Loucy (cell line): ENCODE measurements around the gene VWA8.

Experiments used
- H2AFZ ChIP-seq: fragments of 200-600 bp; sonication (generic); 2 replicates; pipeline ENCODE4 v1.6.0; 2016; ENCODE audit warnings: antibody characterized with exemption, mild to moderate bottlenecking, low read length, moderate library complexity
- H3F3A ChIP-seq: fragments of 200-600 bp; 2 replicates; pipeline ENCODE4 v1.6.0; 2016; ENCODE audit warnings: antibody characterized with exemption, low read depth, mild to moderate bottlenecking
- H3K27me3 ChIP-seq: fragments of 200-600 bp; sonication (generic); 2 replicates; pipeline ENCODE4 v1.6.1; 2014; ENCODE audit warnings: low read length, mild to moderate bottlenecking; ENCODE audit not compliant: insufficient read depth, poor library complexity, severe bottlenecking
- H3K36me3 ChIP-seq: fragments of 200-600 bp; sonication (generic); 2 replicates; pipeline ENCODE4 v1.6.1; 2016; ENCODE audit warnings: low read length; ENCODE audit not compliant: insufficient read depth
- H3K4me1 ChIP-seq: fragments of 200-600 bp; sonication (generic); 2 replicates; pipeline ENCODE4 v1.5.1; 2014; ENCODE audit warnings: low read length, mild to moderate bottlenecking; ENCODE audit not compliant: insufficient read depth, poor library complexity, severe bottlenecking
- H3K4me2 ChIP-seq: fragments of 200-600 bp; sonication (generic); 2 replicates; pipeline ENCODE4 v1.6.0; 2014; ENCODE audit warnings: antibody characterized with exemption, low read length, low read depth, mild to moderate bottlenecking; ENCODE audit not compliant: poor library complexity, severe bottlenecking
- H3K4me3 ChIP-seq: fragments of 200-600 bp; sonication (generic); 2 replicates; pipeline ENCODE4 v1.5.1; 2014; ENCODE audit warnings: low read length, mild to moderate bottlenecking, mixed read lengths; ENCODE audit not compliant: poor library complexity, severe bottlenecking
- H3K79me2 ChIP-seq: fragments of 200-600 bp; sonication (generic); 2 replicates; pipeline ENCODE4 v1.6.1; 2014; ENCODE audit warnings: low read length; ENCODE audit not compliant: insufficient read depth
- H3K9ac ChIP-seq: fragments of 200-600 bp; sonication (generic); 2 replicates; pipeline ENCODE4 v1.6.0; 2014; ENCODE audit warnings: mild to moderate bottlenecking, low read depth, low read length, moderate library complexity; ENCODE audit not compliant: poor library complexity, severe bottlenecking
- H3K9me2 ChIP-seq: fragments of 200-600 bp; sonication (generic); replicated peaks from 2 replicates; pipeline ENCODE4 v1.6.1; 2016; ENCODE audit warnings: low read depth, low read length, mixed read lengths
- H3K9me3 ChIP-seq: fragments of 200-600 bp; sonication (generic); 2 replicates; pipeline ENCODE4 v1.6.1; 2014; ENCODE audit warnings: mild to moderate bottlenecking, antibody characterized with exemption, low read length, low read depth; ENCODE audit not compliant: insufficient read depth
- H4K20me1 ChIP-seq: fragments of 200-600 bp; sonication (generic); 2 replicates; pipeline ENCODE4 v1.6.0; 2014; ENCODE audit warnings: antibody characterized with exemption, low read length, mild to moderate bottlenecking; ENCODE audit not compliant: insufficient read depth, poor library complexity, severe bottlenecking
- EZH2phosphoT487 ChIP-seq: fragments of 200-600 bp; IDR thresholded peaks from 2 replicates; pipeline ENCODE4 v1.6.1; 2018; ENCODE audit warnings: antibody characterized with exemption, mild to moderate bottlenecking, moderate library complexity, borderline replicate concordance
- TF ChIP-seq, protein P1 (sequence below): fragments of 200-600 bp; sonication (generic); conservative IDR thresholded peaks from 2 replicates; pipeline ENCODE4 v1.5.1; 2014; ENCODE audit warnings: mild to moderate bottlenecking, antibody characterized with exemption, low read length

VWA8 gene

DNA sequence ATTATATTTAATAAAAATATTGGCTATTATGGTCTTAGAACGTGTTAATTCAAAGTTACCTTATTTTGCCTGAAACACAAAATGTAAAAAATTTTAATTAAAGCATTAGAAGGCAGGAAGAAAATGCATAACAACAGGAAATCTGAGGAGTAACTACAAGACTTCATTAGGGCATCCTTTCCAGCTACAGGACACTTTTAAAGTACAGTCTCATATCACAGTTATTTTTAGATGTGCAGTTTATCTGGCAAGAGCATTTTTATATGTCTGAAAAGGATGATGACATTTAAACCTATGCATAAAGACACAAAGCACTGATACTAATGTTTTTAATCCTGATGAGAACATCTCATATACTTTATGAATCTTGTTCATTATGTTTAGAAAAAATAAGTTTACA is 247.5 kb downstream of the VWA8 start:
- Histone ChIP-seq H3K27me3 (no peaks in the 10 kb centered on the region), H4K20me1 (no peaks in the 10 kb centered on the region), H3F3A (no peaks in the 10 kb centered on the region), H3K9me2 (no peaks in the 10 kb centered on the region), H3K9ac (no peak overlapping the region), H3K4me1 (no peaks in the 10 kb centered on the region), H3K79me2 (no peaks in the 10 kb centered on the region), H3K4me3 (no peak overlapping the region), H3K9me3 (no peaks in the 10 kb centered on the region), H2AFZ (no peak overlapping the region), H3K4me2 (no peak overlapping the region), H3K36me3 (no peaks in the 10 kb centered on the region)
- TF ChIP-seq, protein P1, sequence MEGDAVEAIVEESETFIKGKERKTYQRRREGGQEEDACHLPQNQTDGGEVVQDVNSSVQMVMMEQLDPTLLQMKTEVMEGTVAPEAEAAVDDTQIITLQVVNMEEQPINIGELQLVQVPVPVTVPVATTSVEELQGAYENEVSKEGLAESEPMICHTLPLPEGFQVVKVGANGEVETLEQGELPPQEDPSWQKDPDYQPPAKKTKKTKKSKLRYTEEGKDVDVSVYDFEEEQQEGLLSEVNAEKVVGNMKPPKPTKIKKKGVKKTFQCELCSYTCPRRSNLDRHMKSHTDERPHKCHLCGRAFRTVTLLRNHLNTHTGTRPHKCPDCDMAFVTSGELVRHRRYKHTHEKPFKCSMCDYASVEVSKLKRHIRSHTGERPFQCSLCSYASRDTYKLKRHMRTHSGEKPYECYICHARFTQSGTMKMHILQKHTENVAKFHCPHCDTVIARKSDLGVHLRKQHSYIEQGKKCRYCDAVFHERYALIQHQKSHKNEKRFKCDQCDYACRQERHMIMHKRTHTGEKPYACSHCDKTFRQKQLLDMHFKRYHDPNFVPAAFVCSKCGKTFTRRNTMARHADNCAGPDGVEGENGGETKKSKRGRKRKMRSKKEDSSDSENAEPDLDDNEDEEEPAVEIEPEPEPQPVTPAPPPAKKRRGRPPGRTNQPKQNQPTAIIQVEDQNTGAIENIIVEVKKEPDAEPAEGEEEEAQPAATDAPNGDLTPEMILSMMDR, result no peak
- no peak for TF ChIP-seq EZH2phosphoT487

DNA sequence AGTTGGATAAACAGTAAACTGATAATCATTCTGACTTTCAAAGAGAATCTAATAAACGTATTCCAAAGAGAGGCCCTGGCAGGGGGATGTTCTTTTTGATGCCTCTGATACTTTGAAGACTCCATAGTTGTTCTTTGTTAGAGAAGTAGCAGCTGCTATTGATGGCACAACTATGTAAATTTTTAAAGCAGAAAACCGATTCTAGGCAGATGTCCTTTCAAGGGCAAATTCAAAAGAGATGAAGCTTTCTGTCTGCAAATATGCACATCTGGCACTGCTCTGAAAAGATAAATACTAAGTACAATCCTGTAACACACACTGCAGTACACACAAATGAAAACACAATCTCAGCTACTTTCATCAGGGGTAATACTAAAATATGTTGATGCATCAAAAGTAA is 250.1 kb downstream of the VWA8 start:
- Histone ChIP-seq H3K4me1 (no peaks in the 10 kb centered on the region), H3K9me3 (no peaks in the 10 kb centered on the region), H4K20me1 (no peaks in the 10 kb centered on the region), H3K9ac (no peak overlapping the region), H3K4me2 (no peak overlapping the region), H3K4me3 (no peak overlapping the region), H3K27me3 (no peaks in the 10 kb centered on the region), H3K36me3 (no peaks in the 10 kb centered on the region), H3K9me2 (no peaks in the 10 kb centered on the region), H2AFZ (no peak overlapping the region), H3K79me2 (no peaks in the 10 kb centered on the region), H3F3A (no peaks in the 10 kb centered on the region)
- TF ChIP-seq, protein P1, result no peak
- TF ChIP-seq EZH2phosphoT487, result no peak

DNA sequence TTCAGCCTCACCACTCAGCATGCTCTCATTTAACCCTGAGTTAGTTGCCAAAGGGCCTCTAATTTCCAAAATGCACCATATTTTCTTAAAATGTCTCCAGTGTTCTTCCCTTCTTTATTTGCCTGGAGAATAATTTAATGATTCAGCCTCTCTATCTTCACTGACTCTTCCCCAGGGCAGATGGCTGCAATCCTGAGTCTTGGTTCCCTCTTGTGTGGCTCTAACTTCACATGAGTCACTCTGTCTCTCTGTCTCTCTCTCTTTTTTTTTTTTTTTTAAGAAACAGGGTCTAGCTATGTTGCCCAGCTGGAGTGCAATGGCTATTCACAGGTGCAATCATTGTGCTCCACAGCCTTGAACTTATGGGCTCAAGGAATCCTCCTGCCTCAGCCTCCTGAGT is 251.4 kb downstream of the VWA8 start:
- H4K20me1 ChIP-seq, result no peaks in the 10 kb centered on the region
- H3K9me2 ChIP-seq, result no peaks in the 10 kb centered on the region
- H3K4me1 ChIP-seq, result no peaks in the 10 kb centered on the region
- TF ChIP-seq, protein P1, result no peak
- no peak for TF ChIP-seq EZH2phosphoT487
- no peaks in the 10 kb centered on the region for H3K9me3 ChIP-seq
- H3K27me3 ChIP-seq, result no peaks in the 10 kb centered on the region
- H3K4me2 ChIP-seq, result no peak overlapping the region
- H3K36me3 ChIP-seq, result no peaks in the 10 kb centered on the region
- no peaks in the 10 kb centered on the region for H3K79me2 ChIP-seq
- H3K9ac ChIP-seq, result no peak overlapping the region
- no peaks in the 10 kb centered on the region for H3F3A ChIP-seq
- no peak overlapping the region for H2AFZ ChIP-seq
- H3K4me3 ChIP-seq, result no peak overlapping the region
